HepG2 (cell line): ENCODE measurements around the gene SPRYD4.

Experiments used
- CREB1 ChIP-seq, 2 experiments: fragments of 450-650 bp in 1 of 2; IDR thresholded peaks; 2 replicates each; pipeline ENCODE4 v1.6.1; 2016 to 2017; ENCODE audit warnings: control low read depth in 1 of 2, mild to moderate bottlenecking in 1 of 2, missing compliant biosample characterization in 1 of 2, missing genetic modification characterization in 1 of 2
- FOXJ3 ChIP-seq: sonication (generic); formaldehyde crosslinking; IDR thresholded peaks from 2 replicates; pipeline ENCODE4 v1.4.0; 2020; ENCODE audit warnings: missing genetic modification reagents, mild to moderate bottlenecking, borderline replicate concordance
- SALL2 ChIP-seq: sonication (generic); formaldehyde crosslinking; IDR thresholded peaks from 2 replicates; pipeline ENCODE4 v1.8.1; 2023; ENCODE audit warnings: mild to moderate bottlenecking, missing genetic modification reagents, inconsistent platforms
- TCF7L2 ChIP-seq: IDR thresholded peaks from 2 replicates; pipeline ENCODE4 v1.6.1; 2011; ENCODE audit warnings: mild to moderate bottlenecking, low read depth, low read length, moderate library complexity
- TF ChIP-seq, protein P1 (sequence below): sonication (generic); formaldehyde crosslinking; IDR thresholded peaks from 2 replicates; pipeline ENCODE4 v1.5.0; 2020; ENCODE audit warnings: mild to moderate bottlenecking, missing genetic modification reagents, moderate library complexity

- TF ChIP-seq, protein P1, sequence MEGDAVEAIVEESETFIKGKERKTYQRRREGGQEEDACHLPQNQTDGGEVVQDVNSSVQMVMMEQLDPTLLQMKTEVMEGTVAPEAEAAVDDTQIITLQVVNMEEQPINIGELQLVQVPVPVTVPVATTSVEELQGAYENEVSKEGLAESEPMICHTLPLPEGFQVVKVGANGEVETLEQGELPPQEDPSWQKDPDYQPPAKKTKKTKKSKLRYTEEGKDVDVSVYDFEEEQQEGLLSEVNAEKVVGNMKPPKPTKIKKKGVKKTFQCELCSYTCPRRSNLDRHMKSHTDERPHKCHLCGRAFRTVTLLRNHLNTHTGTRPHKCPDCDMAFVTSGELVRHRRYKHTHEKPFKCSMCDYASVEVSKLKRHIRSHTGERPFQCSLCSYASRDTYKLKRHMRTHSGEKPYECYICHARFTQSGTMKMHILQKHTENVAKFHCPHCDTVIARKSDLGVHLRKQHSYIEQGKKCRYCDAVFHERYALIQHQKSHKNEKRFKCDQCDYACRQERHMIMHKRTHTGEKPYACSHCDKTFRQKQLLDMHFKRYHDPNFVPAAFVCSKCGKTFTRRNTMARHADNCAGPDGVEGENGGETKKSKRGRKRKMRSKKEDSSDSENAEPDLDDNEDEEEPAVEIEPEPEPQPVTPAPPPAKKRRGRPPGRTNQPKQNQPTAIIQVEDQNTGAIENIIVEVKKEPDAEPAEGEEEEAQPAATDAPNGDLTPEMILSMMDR (CRISPR knock-in tag): no peak
- TF ChIP-seq CREB1 (IDR thresholded peaks at IDR 0.05) (no peak), CREB1 (CRISPR knock-in tag; IDR thresholded peaks at IDR 0.05) (no peak), FOXJ3 (CRISPR knock-in tag) (no peak), TCF7L2 (no peak), SALL2 (CRISPR knock-in tag) (no peak)
These were observed 52.1 kb downstream of the SPRYD4 start for GRCh38 chr12:56520506-56520905.
